K562 (cell line): Measurements from ENCODE around the gene FOS. TPM values are rescaled to one million over a fixed set of nuclear protein-coding genes. Genes with fewer than 3 reads are reported as not detected.

ENCODE experiments used
- ARNT ChIP-seq, 2 experiments: fragments of 450-650 bp; IDR thresholded peaks; 2 replicates each; pipeline ENCODE4 v1.6.1; 2016; ENCODE audit warnings: mild to moderate bottlenecking in 1 of 2
- CC2D1A ChIP-seq: fragments of 450-650 bp; IDR thresholded peaks from 2 replicates; pipeline ENCODE4 v1.6.1; 2017; ENCODE audit warnings: mild to moderate bottlenecking
- CHD1 ChIP-seq: fragments of 200-600 bp; sonication (generic); IDR thresholded peaks from one replicate; pipeline ENCODE4 v1.6.1; 2012; ENCODE audit warnings: mild to moderate bottlenecking, moderate library complexity, low read length, inconsistent platforms
- CTBP1 ChIP-seq: fragments of 450-650 bp; IDR thresholded peaks from 2 replicates; pipeline ENCODE4 v1.6.1; 2016; ENCODE audit warnings: borderline replicate concordance
- EWSR1 ChIP-seq: fragments of 450-650 bp; IDR thresholded peaks from 2 replicates; pipeline ENCODE4 v1.6.1; 2018; ENCODE audit warnings: borderline replicate concordance, mild to moderate bottlenecking, low read depth, moderate library complexity; ENCODE audit not compliant: partially characterized antibody
- HDAC2 ChIP-seq: fragments of 450-650 bp; IDR thresholded peaks from 2 replicates; pipeline ENCODE4 v1.6.1; 2016; ENCODE audit warnings: mild to moderate bottlenecking
- HIVEP1 ChIP-seq: fragments of 250-450 bp; sonication (Bioruptor Pico); IDR thresholded peaks from 2 replicates; pipeline ENCODE4 v1.4.0; 2020; ENCODE audit warnings: mild to moderate bottlenecking
- MAFK ChIP-seq: IDR thresholded peaks from 2 replicates; pipeline ENCODE4 v1.6.1; 2011; ENCODE audit warnings: low read length, improper control_type of control experiment
- NR2C1 ChIP-seq, 2 experiments: fragments of 450-650 bp; IDR thresholded peaks; 2 replicates each; pipeline ENCODE4 v1.6.1; 2017; ENCODE audit warnings: mild to moderate bottlenecking in 2 of 2, antibody characterized with exemption in 1 of 2, inconsistent platforms in 1 of 2, missing compliant biosample characterization in 1 of 2, missing genetic modification characterization in 1 of 2
- PCBP2 ChIP-seq: fragments of 200-400 bp; formaldehyde crosslinking; IDR thresholded peaks from 2 replicates; pipeline ENCODE4 v1.6.1; 2018; ENCODE audit warnings: low read length, low read depth, mild to moderate bottlenecking, moderate library complexity; ENCODE audit not compliant: poor library complexity, severe bottlenecking
- TEAD4 ChIP-seq, 2 experiments: sonication (generic) in 1 of 2; formaldehyde crosslinking in 1 of 2; IDR thresholded peaks; 2 replicates each; pipeline versions ENCODE4 v1.6.1 to v1.8.0; 2012 to 2022; ENCODE audit warnings: borderline replicate concordance in 1 of 2, inconsistent platforms in 1 of 2, low read length in 1 of 2, mild to moderate bottlenecking in 1 of 2, missing genetic modification reagents in 1 of 2
- YY1 ChIP-seq, 3 experiments: IDR thresholded peaks; 2 replicates each; pipeline ENCODE4 v1.6.1; 2011; ENCODE audit warnings: low read length in 2 of 3, mild to moderate bottlenecking in 2 of 3, moderate library complexity in 2 of 3, borderline replicate concordance in 1 of 3, control low read depth in 1 of 3, low read depth in 1 of 3; ENCODE audit not compliant: insufficient read depth in 3 of 3, insufficient replicate concordance in 2 of 3, control insufficient read depth in 1 of 3, insufficient read length in 1 of 3; ENCODE audit errors: extremely low read depth in 1 of 3
- ZNF121 ChIP-seq: sonication (generic); formaldehyde crosslinking; conservative IDR thresholded peaks from 2 replicates; pipeline ENCODE4 v1.8.0; 2022; ENCODE audit warnings: missing genetic modification reagents
- ZNF197 ChIP-seq: fragments of 200-800 bp; sonication (Bioruptor generic); IDR thresholded peaks from 2 replicates; pipeline ENCODE4 v1.6.1; 2016; ENCODE audit warnings: low read depth, missing genetic modification characterization, missing compliant biosample characterization
- ZNF436 ChIP-seq: fragments of 250-450, 450-650 bp; sonication (Bioruptor Pico); formaldehyde crosslinking; IDR thresholded peaks from 2 replicates; pipeline ENCODE4 v1.7.0; 2020; ENCODE audit warnings: mild to moderate bottlenecking
- polyA plus RNA-seq, 8 experiments: library from polyadenylated mRNA; depleted of rRNA in 4 of 8; stranded (reverse) in 5 of 8; unstranded in 3 of 8; fragments of >200 nt; fragmentation: Nextera tagmentation in 2 of 8; fragmentation: Illumina TruSeq in 1 of 8; extraction: Ambion mirVana in 2 of 8; extraction: Trizol in 1 of 8; gene quantifications; 2 replicates each; pipeline versions ENCODE4 v1.2.1 to v1.2.3, GENCODE V29; 2011 to 2014; ENCODE audit warnings: inconsistent platforms in 1 of 8, missing spikeins in 1 of 8
- total RNA-seq, 7 experiments: library from RNA; depleted of rRNA in 6 of 7; stranded (reverse); fragments of >200 nt in 6 of 7; fragmentation: Illumina TruSeq in 2 of 7; extraction: Trizol in 2 of 7; gene quantifications; 2 replicates each; pipeline versions ENCODE4 v1.2.1 to v1.2.3, GENCODE V29; 2011 to 2021; ENCODE audit warnings: low replicate concordance in 1 of 7
- TF ChIP-seq, protein P1 (sequence below): fragments of 450-650 bp; conservative IDR thresholded peaks from 2 replicates; pipeline ENCODE4 v1.6.1; 2016; ENCODE audit warnings: missing genetic modification characterization, low read depth, mild to moderate bottlenecking, missing compliant biosample characterization, moderate library complexity
- TF ChIP-seq, protein P2 (sequence below): fragments of 250-450 bp; sonication (Bioruptor Pico); IDR thresholded peaks from 2 replicates; pipeline ENCODE4 v1.4.0; 2020; ENCODE audit warnings: mild to moderate bottlenecking
- TF ChIP-seq, protein P3 (sequence below), 2 experiments: fragments of 450-650 bp in 1 of 2; sonication (generic) in 1 of 2; formaldehyde crosslinking in 1 of 2; IDR thresholded peaks in 1 of 2; conservative IDR thresholded peaks in 1 of 2; 2 replicates each; pipeline versions ENCODE4 v1.6.1 to v1.8.1; 2016 to 2023; ENCODE audit warnings: mild to moderate bottlenecking in 2 of 2, moderate library complexity in 2 of 2, inconsistent platforms in 1 of 2, missing genetic modification reagents in 1 of 2
- TF ChIP-seq, protein P4 (sequence below): sonication (generic); IDR thresholded peaks from 2 replicates; pipeline ENCODE4 v1.6.1; 2016
- TF ChIP-seq, protein P5 (sequence below): conservative IDR thresholded peaks from 2 replicates; pipeline ENCODE4 v1.6.1; 2011; ENCODE audit warnings: low read depth, mild to moderate bottlenecking, low read length; ENCODE audit not compliant: control insufficient read depth

Gene FOS
- total and polyA plus RNA-seq, 9 of the 15 experiments (the other 6 are each of a cell fraction or from before 2014, with no cell fraction given) = 0.54 to 13.8 (median 8.9) TPM

DNA sequence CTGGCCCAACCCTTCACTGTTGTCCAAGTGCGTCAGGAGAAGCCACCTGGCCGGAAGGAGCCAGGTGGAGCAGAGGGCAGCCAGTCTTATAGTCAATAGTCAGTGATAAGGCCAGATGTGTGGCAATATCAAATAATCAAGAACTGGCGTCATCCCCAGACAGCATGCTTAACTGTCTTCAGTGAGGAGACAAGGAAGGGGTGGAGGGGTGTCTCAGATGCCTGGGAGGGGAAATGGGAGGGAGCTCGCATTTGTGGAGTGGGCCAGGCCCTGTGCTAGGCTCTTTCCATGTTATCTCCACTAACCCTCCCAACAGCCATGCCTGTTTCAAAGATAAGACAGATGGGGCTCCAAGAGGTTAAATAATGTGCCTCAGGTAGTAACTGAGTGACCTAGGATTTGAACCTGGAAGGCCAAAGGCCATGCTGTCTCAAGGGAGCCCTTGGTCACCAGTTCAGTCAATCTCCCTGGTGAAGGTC lies 48.9 kb upstream of the FOS start (continued):
- TF ChIP-seq YY1 (IDR thresholded peaks at IDR 0.05; ENCODE audit: borderline replicate concordance in 1 of 3, control insufficient read depth in 1 of 3, extremely low read depth in 1 of 3, insufficient read depth in 3 of 3, insufficient read length in 1 of 3, insufficient replicate concordance in 2 of 3, low read depth in 1 of 3, low read length in 2 of 3) = no peak
- no peak for TF ChIP-seq ZNF436
- TF ChIP-seq, protein P1, sequence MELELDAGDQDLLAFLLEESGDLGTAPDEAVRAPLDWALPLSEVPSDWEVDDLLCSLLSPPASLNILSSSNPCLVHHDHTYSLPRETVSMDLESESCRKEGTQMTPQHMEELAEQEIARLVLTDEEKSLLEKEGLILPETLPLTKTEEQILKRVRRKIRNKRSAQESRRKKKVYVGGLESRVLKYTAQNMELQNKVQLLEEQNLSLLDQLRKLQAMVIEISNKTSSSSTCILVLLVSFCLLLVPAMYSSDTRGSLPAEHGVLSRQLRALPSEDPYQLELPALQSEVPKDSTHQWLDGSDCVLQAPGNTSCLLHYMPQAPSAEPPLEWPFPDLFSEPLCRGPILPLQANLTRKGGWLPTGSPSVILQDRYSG = no peak
- TF ChIP-seq, protein P2, sequence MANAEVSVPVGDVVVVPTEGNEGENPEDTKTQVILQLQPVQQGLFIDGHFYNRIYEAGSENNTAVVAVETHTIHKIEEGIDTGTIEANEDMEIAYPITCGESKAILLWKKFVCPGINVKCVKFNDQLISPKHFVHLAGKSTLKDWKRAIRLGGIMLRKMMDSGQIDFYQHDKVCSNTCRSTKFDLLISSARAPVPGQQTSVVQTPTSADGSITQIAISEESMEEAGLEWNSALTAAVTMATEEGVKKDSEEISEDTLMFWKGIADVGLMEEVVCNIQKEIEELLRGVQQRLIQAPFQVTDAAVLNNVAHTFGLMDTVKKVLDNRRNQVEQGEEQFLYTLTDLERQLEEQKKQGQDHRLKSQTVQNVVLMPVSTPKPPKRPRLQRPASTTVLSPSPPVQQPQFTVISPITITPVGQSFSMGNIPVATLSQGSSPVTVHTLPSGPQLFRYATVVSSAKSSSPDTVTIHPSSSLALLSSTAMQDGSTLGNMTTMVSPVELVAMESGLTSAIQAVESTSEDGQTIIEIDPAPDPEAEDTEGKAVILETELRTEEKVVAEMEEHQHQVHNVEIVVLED (CRISPR knock-in tag) = no peak
- peak; percentile 59 for TF ChIP-seq CTBP1
- TF ChIP-seq, protein P3, sequence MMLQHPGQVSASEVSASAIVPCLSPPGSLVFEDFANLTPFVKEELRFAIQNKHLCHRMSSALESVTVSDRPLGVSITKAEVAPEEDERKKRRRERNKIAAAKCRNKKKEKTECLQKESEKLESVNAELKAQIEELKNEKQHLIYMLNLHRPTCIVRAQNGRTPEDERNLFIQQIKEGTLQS (IDR thresholded peaks at IDR 0.05) = no peak
- TF ChIP-seq, protein P3 (CRISPR knock-in tag; conservative IDR thresholded peaks at IDR 0.05) = no peak
- TF ChIP-seq CC2D1A = peak; percentile 56; the same call in 1 of the 2 replicates
- no peak for TF ChIP-seq ZNF121 (CRISPR knock-in tag)
- no peak for TF ChIP-seq PCBP2
- peak; percentile 83 for TF ChIP-seq TEAD4 (IDR thresholded peaks at IDR 0.05; ENCODE audit: low read length)
- no peak for TF ChIP-seq TEAD4 (CRISPR knock-in tag; IDR thresholded peaks at IDR 0.05; ENCODE audit: borderline replicate concordance)
- TF ChIP-seq ZNF197 = no peak
- no peak for TF ChIP-seq MAFK
- no peak for TF ChIP-seq CHD1
- TF ChIP-seq HIVEP1 (CRISPR knock-in tag) = no peak
- 0 out of 2 replicates have a peak, but pooled peaks have one; percentile 51 for TF ChIP-seq HDAC2
- TF ChIP-seq NR2C1 (IDR thresholded peaks at IDR 0.05) = peak; percentile 40; the same call in 1 of the 2 replicates
- no peak for TF ChIP-seq NR2C1 (tag; IDR thresholded peaks at IDR 0.05)
- TF ChIP-seq EWSR1 = no peak
- TF ChIP-seq ARNT (IDR thresholded peaks at IDR 0.05) = no peak
- TF ChIP-seq, protein P4, sequence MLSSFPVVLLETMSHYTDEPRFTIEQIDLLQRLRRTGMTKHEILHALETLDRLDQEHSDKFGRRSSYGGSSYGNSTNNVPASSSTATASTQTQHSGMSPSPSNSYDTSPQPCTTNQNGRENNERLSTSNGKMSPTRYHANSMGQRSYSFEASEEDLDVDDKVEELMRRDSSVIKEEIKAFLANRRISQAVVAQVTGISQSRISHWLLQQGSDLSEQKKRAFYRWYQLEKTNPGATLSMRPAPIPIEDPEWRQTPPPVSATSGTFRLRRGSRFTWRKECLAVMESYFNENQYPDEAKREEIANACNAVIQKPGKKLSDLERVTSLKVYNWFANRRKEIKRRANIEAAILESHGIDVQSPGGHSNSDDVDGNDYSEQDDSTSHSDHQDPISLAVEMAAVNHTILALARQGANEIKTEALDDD = peak; percentile 18; the same call in 1 of the 2 replicates
- TF ChIP-seq, protein P5, sequence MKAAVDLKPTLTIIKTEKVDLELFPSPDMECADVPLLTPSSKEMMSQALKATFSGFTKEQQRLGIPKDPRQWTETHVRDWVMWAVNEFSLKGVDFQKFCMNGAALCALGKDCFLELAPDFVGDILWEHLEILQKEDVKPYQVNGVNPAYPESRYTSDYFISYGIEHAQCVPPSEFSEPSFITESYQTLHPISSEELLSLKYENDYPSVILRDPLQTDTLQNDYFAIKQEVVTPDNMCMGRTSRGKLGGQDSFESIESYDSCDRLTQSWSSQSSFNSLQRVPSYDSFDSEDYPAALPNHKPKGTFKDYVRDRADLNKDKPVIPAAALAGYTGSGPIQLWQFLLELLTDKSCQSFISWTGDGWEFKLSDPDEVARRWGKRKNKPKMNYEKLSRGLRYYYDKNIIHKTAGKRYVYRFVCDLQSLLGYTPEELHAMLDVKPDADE = no peak
